ENCODE data around the gene WWOX. TPM values are rescaled to one million over a fixed set of nuclear protein-coding genes. Genes with fewer than 3 reads are reported as not detected.

Gene WWOX
- total RNA-seq, 1 donor from 2014 or later, result 7.3 TPM

DNA sequence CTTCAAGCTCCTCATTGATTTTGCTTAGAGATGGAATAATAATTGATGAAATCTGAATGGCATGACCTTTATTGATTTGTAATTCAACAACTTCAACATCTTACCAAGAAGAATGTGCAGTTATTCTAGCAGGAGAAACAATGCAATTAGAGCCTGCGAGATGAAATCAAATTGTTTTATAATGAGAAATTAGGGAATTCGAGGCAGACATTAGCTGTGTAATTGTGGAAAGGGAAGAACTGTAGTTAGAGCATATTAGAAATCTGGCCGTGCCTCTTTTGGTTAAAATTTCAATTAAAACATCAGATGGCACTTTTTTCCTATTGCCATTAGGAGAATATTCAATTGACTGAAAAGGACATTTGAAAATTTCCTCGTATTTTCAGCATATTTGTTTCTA lies 325.8 kb downstream of the WWOX start:
- Histone ChIP-seq H3K27ac (ENCODE audit: low read depth, low read length) (no peak overlapping the region), H3K79me2 (ENCODE audit: insufficient read depth, low read length) (no peaks in the 10 kb centered on the region), H3K4me2 (ENCODE audit: low read length) (no peak overlapping the region), H3K9ac (ENCODE audit: low read length) (no peak overlapping the region), H3K4me3 (ENCODE audit: insufficient read depth, low read depth, low read length) (no peak overlapping the region), H3K36me3 (ENCODE audit: insufficient read depth, low read length) (no peaks in the 10 kb centered on the region), H2AFZ (ENCODE audit: low read depth, low read length) (no peak overlapping the region), H3K27me3 (ENCODE audit: insufficient read depth, low read length) (no peaks in the 10 kb centered on the region), H3K9me3 (ENCODE audit: insufficient read depth, low read depth, low read length) (no peaks in the 10 kb centered on the region), H4K20me1 (ENCODE audit: insufficient read depth, low read length) (no peaks in the 10 kb centered on the region), H3K4me1 (ENCODE audit: insufficient read depth, low read length) (no peaks in the 10 kb centered on the region)
- Mint-ChIP-seq H3K9me3 (ENCODE audit: unreplicated experiment) (no peaks in the 10 kb centered on the region), H3K27ac (ENCODE audit: unreplicated experiment) (no peak overlapping the region), H3K4me1 (ENCODE audit: low read depth, unreplicated experiment) (no peaks in the 10 kb centered on the region), H3K36me3 (ENCODE audit: low read depth, unreplicated experiment) (no peaks in the 10 kb centered on the region), H3K4me3 (ENCODE audit: unreplicated experiment) (no peak overlapping the region), H3K27me3 (ENCODE audit: low read depth, unreplicated experiment) (no peaks in the 10 kb centered on the region)
- DNase-seq (ENCODE audit: low read depth) (no peak), FAIRE-seq (no peak)
- TF ChIP-seq, protein P1, sequence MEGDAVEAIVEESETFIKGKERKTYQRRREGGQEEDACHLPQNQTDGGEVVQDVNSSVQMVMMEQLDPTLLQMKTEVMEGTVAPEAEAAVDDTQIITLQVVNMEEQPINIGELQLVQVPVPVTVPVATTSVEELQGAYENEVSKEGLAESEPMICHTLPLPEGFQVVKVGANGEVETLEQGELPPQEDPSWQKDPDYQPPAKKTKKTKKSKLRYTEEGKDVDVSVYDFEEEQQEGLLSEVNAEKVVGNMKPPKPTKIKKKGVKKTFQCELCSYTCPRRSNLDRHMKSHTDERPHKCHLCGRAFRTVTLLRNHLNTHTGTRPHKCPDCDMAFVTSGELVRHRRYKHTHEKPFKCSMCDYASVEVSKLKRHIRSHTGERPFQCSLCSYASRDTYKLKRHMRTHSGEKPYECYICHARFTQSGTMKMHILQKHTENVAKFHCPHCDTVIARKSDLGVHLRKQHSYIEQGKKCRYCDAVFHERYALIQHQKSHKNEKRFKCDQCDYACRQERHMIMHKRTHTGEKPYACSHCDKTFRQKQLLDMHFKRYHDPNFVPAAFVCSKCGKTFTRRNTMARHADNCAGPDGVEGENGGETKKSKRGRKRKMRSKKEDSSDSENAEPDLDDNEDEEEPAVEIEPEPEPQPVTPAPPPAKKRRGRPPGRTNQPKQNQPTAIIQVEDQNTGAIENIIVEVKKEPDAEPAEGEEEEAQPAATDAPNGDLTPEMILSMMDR (IDR thresholded peaks at IDR 0.05; ENCODE audit: insufficient read depth, low read depth, low read length), result no peak
- TF ChIP-seq EZH2 (IDR thresholded peaks at IDR 0.05; ENCODE audit: insufficient read depth, low read length), result no peak

DNA sequence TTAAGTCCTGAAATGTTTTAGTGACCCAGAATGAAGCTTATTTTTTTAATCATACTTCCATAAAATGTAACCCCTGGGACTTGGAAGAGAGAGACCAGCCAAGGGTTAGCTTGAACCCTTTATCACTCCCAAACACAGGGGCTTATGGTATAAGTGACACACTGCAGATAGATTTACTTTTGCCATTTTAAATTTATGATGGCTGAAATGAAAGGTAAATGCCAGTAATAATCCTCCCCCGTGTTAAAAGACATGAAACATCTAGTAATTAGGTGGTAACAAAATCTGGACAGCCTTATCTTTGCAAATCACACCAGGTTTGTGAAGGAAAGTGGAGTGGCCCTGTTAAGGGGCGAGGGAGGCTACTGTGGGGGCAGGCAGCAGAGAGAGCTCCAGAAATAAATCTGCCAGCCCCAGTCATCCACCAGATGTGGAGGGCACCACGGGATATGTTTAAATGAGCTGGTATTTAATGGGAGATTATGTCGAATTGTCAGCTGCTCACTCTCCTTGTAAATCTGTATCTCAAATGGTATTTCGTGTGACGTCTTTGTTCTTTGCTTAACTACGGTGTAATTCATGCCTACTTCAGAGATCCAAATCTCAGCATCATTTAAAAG lies 326.5 kb downstream of the WWOX start:
- DNase-seq (ENCODE audit: low read depth), result no peak
- Histone ChIP-seq H3K9ac (ENCODE audit: low read length) (no peak overlapping the region), H3K79me2 (ENCODE audit: insufficient read depth, low read length) (no peaks in the 10 kb centered on the region), H3K9me3 (ENCODE audit: insufficient read depth, low read depth, low read length) (no peaks in the 10 kb centered on the region), H3K27me3 (ENCODE audit: insufficient read depth, low read length) (no peaks in the 10 kb centered on the region), H3K4me2 (ENCODE audit: low read length) (no peak overlapping the region), H3K27ac (ENCODE audit: low read depth, low read length) (no peak overlapping the region), H3K4me1 (ENCODE audit: insufficient read depth, low read length) (no peaks in the 10 kb centered on the region), H3K4me3 (ENCODE audit: insufficient read depth, low read depth, low read length) (no peak overlapping the region), H3K36me3 (ENCODE audit: insufficient read depth, low read length) (no peaks in the 10 kb centered on the region), H4K20me1 (ENCODE audit: insufficient read depth, low read length) (no peaks in the 10 kb centered on the region), H2AFZ (ENCODE audit: low read depth, low read length) (no peak overlapping the region)
- H3K4me1 Mint-ChIP-seq (ENCODE audit: low read depth, unreplicated experiment), result no peaks in the 10 kb centered on the region
- FAIRE-seq, result no peak
- H3K36me3 Mint-ChIP-seq (ENCODE audit: low read depth, unreplicated experiment), result no peaks in the 10 kb centered on the region
- H3K9me3 Mint-ChIP-seq (ENCODE audit: unreplicated experiment), result no peaks in the 10 kb centered on the region
- H3K4me3 Mint-ChIP-seq (ENCODE audit: unreplicated experiment), result no peak overlapping the region
- no peak overlapping the region for H3K27ac Mint-ChIP-seq (ENCODE audit: unreplicated experiment)
- TF ChIP-seq, protein P1 (IDR thresholded peaks at IDR 0.05; ENCODE audit: insufficient read depth, low read depth, low read length), result no peak
- TF ChIP-seq EZH2 (IDR thresholded peaks at IDR 0.05; ENCODE audit: insufficient read depth, low read length), result no peak
- no peaks in the 10 kb centered on the region for H3K27me3 Mint-ChIP-seq (ENCODE audit: low read depth, unreplicated experiment)

DNA sequence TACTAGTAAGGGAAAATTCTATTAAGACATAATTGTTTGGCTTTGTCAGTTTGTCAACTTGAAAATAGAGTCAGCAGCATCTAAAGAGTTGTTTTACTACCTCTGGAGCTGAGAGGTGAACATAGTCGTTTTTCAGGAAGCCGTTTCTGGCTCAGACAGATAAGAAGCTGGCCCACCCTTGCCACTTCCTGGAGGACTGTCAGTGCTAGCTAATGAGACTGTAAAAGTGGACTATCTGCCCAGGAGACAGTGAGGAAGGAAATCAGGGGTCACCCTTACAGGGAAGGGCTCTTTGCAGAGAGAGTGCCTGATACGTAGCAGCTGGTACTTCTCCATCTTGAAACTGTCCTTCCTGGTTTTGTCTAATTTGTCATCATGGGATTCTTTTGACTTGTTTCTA lies 328.7 kb downstream of the WWOX start:
- H3K27me3 ChIP-seq (ENCODE audit: insufficient read depth, low read length), result no peaks in the 10 kb centered on the region
- no peaks in the 10 kb centered on the region for H3K4me1 ChIP-seq (ENCODE audit: insufficient read depth, low read length)
- Mint-ChIP-seq H3K4me3 (ENCODE audit: unreplicated experiment) (no peak overlapping the region), H3K27me3 (ENCODE audit: low read depth, unreplicated experiment) (no peaks in the 10 kb centered on the region), H3K36me3 (ENCODE audit: low read depth, unreplicated experiment) (no peaks in the 10 kb centered on the region), H3K9me3 (ENCODE audit: unreplicated experiment) (no peaks in the 10 kb centered on the region), H3K27ac (ENCODE audit: unreplicated experiment) (no peak overlapping the region), H3K4me1 (ENCODE audit: low read depth, unreplicated experiment) (no peaks in the 10 kb centered on the region)
- H3K9ac ChIP-seq (ENCODE audit: low read length), result no peak overlapping the region
- no peak for FAIRE-seq
- no peak overlapping the region for H2AFZ ChIP-seq (ENCODE audit: low read depth, low read length)
- no peak for DNase-seq (ENCODE audit: low read depth)
- H3K27ac ChIP-seq (ENCODE audit: low read depth, low read length), result no peak overlapping the region
- no peak overlapping the region for H3K4me2 ChIP-seq (ENCODE audit: low read length)
- no peaks in the 10 kb centered on the region for H3K79me2 ChIP-seq (ENCODE audit: insufficient read depth, low read length)
- no peak for TF ChIP-seq EZH2 (IDR thresholded peaks at IDR 0.05; ENCODE audit: insufficient read depth, low read length)
- TF ChIP-seq, protein P1 (IDR thresholded peaks at IDR 0.05; ENCODE audit: insufficient read depth, low read depth, low read length), result no peak
- no peaks in the 10 kb centered on the region for H3K9me3 ChIP-seq (ENCODE audit: insufficient read depth, low read depth, low read length)
- H4K20me1 ChIP-seq (ENCODE audit: insufficient read depth, low read length), result no peaks in the 10 kb centered on the region
- no peaks in the 10 kb centered on the region for H3K36me3 ChIP-seq (ENCODE audit: insufficient read depth, low read length)
- H3K4me3 ChIP-seq (ENCODE audit: insufficient read depth, low read depth, low read length), result no peak overlapping the region
